ENCODE data around the gene RNF207.

Gene RNF207

GRCh38 chr1:6185635-6186382, 20.1 kb upstream of the RNF207 start:
- H3K4me3 ChIP-seq (ENCODE audit: low read length) = no peak overlapping the region
- peak; percentile 42 for DNase-seq (ENCODE audit: low read depth)
- TF ChIP-seq CTCF (conservative IDR thresholded peaks at IDR 0.05; ENCODE audit: low read length) = peak; percentile 60

- peak; percentile 55 for DNase-seq (ENCODE audit: low read depth)
- no peak for TF ChIP-seq CTCF (conservative IDR thresholded peaks at IDR 0.05; ENCODE audit: low read length)
- no peak overlapping the region for H3K4me3 ChIP-seq (ENCODE audit: low read length)
Measured at GRCh38 chr1:6188466-6188865, 17.5 kb upstream of the RNF207 start.

GRCh38 chr1:6191968-6192367, 14.0 kb upstream of the RNF207 start:
- H3K4me3 ChIP-seq (ENCODE audit: low read length) = no peak overlapping the region
- TF ChIP-seq CTCF (conservative IDR thresholded peaks at IDR 0.05; ENCODE audit: low read length) = no peak
- DNase-seq (ENCODE audit: low read depth) = no peak

- peak overlapping the region; percentile 96 for H3K4me3 ChIP-seq (ENCODE audit: low read length)
- no peak for DNase-seq (ENCODE audit: low read depth)
- TF ChIP-seq CTCF (conservative IDR thresholded peaks at IDR 0.05; ENCODE audit: low read length) = no peak
Measured at GRCh38 chr1:6197746-6198427, 8.0 kb upstream of the RNF207 start.

DNA sequence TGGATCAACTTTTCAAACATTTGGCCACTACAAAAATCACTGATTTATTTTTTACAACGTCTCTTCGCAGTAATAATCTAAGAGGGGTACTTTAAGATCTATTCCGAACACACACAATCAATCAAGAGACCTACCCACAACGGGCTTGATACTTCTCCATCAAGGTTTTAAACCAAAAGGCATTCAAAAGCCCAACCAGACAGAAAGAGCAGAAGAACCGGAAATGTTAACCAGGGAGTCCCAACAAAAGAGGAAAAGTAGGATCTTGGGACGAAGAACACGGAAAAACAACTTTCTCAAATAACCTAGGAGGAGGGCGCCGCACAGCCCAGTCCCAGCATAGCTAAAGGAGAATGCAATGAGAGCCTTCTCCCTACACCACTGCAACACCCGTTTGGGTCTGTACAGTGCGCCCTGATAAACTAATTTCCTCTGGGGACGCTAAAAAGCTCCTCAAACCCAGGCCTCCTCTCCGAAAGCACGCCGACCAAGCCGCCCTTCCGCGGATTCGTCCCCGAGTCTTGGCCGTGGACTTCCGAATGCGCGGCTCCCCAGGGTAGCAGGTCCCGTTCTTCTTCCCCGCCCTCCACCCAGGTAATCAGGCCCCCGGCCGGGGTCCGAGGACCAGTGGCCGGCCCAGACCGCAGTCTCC, 7.1 kb upstream of the RNF207 start:
- no peak for TF ChIP-seq CTCF (conservative IDR thresholded peaks at IDR 0.05; ENCODE audit: low read length)
- DNase-seq (ENCODE audit: low read depth) = no peak
- H3K4me3 ChIP-seq (ENCODE audit: low read length) = peak overlapping the region; percentile 96

DNA sequence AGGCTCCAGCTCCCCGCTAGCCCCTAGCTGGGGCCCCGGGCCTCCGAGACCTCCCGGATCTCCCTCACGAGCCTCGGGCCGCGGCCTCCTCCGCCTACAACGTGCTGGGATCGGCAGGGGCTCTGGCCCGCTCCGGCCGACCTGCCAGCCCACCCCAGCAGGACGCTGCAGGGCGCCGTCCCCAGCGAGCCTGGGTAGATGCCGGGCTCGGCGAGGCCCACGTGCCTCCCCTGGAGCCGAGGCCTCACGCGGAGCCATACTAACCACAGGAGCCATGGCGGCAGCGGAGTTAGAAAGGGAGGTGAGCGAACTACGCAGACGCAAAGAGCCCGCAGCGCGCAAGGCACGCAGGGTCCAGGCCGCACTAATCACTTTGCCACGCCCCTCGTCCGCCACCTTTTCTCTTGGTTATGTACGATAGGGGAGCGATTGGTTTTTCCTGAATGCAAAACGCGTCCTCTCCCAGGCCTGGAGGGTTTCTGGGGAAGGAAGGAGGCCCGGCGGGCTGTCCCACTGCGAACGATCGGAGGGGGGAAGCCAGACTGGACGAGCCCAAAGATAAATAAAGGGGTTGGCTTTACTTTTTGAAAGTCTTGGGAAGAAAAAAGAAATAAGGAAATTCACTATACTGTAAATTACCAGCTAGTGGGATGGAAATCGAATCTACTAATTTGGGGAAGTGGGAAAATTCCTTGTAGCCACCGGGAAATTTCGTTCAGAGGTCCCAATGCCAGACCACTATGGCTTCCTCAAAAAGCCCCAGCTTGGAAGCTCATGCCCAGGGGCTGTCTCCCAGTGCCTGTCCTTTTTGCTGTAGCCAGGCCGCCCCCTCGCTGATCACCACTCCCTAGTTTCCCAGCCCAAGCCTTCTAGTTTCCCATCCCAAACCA, 6.4 kb upstream of the RNF207 start, which contains the start of gene RPL22:
Gene RPL22 (minus strand): TSS at position 298 of the 890 bp plus-strand sequence. CDS start 22 bp downstream, at position 276.
- no peak for TF ChIP-seq CTCF (conservative IDR thresholded peaks at IDR 0.05; ENCODE audit: low read length)
- peak; percentile 99 for DNase-seq (ENCODE audit: low read depth)
- peak within 1 kb of the TSS; percentile 96 for H3K4me3 ChIP-seq (ENCODE audit: low read length)

Data from AG10803 (cell line).